ENCODE results near the gene HIF3A.

DNA sequence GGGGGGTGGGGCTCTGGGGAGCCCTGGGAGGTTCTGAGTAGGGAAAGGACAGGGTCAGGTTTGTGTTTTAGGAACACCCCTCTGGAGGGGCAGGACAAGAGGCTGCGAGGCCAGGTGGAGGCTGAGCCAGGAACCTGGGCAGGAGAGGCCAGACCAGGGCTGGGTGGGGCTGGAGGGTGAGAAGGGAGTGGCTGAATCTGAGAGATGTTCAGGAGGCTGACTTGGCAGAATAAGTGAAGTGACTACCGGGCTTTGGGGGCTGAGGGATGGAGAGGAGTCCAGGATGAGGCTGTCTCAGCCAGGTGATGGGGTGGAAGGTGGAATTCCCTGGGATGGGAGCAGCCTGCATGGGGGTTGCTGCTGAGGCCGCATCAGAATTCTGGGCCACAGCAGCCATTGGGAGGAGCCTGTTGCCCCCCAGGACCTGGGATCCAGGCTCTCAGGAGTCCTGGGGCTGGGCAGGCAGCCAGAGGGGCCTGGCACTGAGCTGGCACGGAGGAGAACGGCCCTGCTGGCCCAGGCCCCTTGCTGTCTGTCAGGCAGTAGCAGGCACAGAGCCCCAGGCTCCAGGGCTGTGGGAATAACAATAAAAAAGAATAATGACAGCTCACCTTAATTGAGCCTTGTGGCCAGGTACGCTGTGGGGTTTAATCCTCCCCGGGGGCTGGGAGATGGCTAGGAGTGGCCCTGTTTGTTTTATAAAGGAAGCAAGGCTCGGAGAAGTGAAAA, 53.4 kb downstream of the HIF3A start:
- TF ChIP-seq GATA3 (IDR thresholded peaks at IDR 0.05; ENCODE audit: low read depth, low read length) (no peak), GATA2 (IDR thresholded peaks at IDR 0.05; ENCODE audit: low read depth, low read length) (no peak)

Measured in SH-SY5Y (cell line).